NCI-H82 (cell line): ENCODE measurements around the gene CTNNA3.
A peak's percentile ranks its signal among the peaks of the same experiment; 100 is the strongest.

ENCODE experiments used
- DNase-seq: peaks from one replicate; lab custom pipeline; 2025; lab: John Stamatoyannopoulos, UW

Gene CTNNA3

DNA sequence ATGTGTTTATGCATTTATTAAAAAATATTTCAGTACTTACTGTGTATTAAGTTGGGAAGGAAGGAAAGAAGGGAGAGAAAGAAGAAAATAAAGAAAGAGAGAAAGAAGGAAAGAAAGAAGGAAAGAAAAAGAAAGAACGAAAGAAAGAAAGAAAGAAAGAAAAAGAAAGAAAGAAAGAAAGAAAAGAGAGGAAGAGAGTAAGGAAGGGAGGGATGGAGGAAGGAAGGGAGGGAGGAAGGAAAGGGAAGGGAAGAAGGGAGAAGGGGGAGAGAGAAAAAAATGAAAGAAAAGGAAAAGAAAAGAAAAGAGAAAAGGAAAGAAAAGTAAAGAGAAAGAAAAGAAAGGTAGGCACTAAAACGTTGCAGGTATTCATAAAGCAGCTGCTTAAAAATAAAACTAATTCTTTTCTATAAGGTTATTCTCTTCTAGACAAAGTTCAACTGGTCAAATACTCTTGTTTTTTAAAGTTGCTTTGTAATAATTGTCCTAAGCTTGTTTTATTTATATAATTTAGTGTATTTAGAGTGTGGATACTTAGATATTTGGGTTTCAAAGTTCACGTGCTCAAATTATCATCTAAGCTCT, 1473.4 kb downstream of the CTNNA3 start:
- DNase-seq, result no peak

DNA sequence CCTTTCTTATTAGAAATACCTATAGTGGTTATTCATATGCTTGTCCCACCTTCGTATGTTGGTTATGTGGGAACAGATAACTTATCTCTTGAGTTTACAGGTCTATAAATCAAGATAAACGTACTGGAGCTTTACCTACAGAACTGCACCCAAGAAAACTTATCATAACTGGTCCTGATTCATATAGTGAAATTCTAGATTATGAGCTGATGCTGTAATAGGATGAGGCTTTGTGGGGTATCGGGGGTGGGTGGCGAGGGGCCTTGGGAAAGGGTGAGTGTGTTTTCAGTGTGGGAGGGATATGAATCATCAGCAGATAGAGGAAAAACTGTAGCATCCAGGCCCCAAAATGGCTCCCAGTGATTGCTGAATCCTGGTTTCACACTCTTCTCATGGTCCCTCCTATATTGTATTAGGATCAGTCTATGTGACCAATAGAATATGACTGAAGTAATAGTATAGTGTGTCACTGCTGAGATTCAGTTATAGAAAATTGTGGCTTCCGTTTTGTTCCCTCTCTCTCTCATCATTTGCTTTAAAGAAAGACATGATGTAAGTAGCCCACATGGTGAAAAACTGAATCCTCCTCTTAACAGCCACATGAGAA, 1476.9 kb downstream of the CTNNA3 start:
- DNase-seq, result no peak

DNA sequence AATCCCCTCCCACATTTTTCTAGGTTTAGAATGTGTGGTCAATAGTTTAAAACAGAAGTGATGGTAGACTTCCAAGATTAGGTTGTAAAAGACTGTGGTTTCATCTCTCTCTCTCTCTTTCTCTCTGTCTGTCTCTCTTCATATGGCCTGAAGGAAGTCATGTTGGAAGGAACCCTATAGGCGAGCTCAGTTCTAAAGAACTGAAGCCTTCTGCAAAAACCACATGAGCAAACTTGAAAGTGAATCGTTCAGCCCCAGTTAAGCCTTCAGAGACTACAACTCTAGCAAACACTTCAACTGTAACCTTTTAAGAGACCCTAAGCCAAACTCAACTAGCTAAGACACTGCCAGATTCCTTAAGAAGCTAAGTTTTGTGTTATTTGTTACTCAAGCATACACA, 1477.7 kb downstream of the CTNNA3 start:
- DNase-seq, result no peak

DNA sequence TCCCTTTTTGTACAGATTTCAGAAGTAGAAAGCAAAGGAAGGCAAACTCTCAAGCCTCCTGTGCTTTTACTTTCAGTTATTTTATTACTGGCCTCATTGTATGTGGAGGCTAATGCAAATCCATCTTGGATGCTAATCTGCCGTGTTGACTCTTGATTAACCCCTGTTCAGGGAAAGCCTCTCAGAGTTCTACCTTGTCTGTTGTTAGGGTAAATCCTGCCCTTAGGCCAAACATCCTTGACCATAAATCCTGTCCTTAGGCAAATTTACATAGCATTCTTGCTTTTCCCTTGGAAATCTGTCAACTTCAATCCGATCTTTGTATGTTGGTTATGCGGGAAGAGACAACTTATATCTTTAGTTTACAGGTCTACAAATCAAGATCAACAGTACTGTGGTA, 1480.1 kb downstream of the CTNNA3 start:
- DNase-seq, result no peak

DNA sequence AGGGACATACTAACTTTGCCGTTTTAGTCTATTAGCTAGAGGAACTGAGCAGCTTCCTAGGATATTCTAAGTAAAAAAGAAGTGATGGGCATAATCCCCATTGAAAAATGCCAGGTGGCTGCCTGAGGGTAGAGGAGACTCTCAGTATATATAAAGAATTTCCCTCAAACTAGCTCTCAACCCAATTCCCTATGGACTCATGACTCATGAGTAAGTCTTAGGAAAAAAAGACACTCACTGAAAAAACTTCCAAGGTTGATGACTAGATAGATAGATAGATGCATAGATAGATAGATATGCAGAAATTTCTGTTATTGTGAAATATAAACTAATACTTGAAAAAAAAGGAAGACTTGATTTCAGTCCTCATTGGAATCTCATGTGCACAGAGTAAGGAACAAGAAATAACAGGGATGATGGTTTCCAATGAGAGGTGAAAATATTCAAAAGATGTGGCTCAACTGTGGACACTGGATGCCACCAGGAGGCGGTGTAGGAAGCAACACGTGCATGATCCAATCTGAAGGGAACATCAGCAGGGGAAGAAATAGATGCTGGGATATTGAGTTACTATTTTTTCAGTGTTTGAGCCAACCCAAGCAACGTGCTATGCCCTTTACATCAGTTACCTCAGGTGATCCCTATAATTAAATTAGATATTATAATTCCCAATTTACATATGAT, 1481.1 kb downstream of the CTNNA3 start:
- DNase-seq, result peak; percentile 23

DNA sequence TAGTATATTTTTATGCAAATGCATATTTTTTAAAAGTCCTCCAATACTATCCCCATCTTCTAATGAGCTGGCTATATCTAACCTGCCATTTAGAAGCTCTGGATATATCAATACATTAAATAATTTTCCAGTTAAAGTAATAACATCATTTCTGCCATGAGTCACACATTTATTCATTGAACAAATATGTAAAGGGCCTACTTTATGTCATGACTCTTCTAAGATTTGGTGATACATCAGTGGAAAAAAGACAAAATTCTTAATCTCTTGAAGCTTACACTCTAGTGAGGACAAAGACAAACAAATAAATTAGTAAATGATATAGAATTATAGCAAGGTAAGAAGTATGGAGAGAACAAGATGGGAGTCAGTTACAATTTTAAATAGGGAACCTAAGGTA, 1487.0 kb downstream of the CTNNA3 start:
- DNase-seq, result no peak

DNA sequence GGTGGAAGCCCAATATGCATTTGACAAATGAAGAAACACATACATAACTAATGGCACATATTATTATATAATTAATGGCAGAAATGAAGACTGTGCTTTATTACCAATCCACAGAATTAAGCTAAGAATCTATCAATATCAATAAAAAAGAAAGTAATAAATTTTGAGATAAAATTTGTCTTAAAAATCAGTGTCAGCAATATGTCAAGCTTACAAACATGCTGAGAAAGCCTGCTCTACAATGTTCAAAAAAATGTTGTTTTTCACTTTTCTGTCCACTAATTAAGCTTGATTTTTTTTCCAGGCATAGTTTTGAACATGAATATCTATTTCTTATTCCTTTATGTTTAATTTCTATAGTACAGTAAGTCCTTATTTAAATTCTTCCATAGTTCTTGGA, 1491.2 kb downstream of the CTNNA3 start:
- DNase-seq, result no peak

DNA sequence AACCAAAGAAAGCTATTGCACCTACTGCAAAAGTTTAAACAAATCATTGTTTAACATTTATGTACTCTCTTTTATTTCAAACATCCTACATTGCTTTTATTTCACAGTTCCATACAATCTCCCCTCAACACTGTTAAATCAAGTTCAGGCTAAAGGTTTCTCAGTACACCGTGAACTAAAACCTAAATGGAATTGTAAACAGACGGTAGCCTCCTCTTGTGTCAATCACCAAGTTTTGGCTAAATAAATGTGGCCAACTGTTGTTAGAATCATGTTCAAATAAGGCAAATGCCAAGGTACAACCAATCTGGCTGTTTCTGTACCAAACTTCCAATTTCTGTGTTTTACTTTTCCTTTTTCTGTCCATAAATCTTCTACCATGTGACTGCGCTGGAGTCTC, 1493.9 kb downstream of the CTNNA3 start:
- no peak for DNase-seq

DNA sequence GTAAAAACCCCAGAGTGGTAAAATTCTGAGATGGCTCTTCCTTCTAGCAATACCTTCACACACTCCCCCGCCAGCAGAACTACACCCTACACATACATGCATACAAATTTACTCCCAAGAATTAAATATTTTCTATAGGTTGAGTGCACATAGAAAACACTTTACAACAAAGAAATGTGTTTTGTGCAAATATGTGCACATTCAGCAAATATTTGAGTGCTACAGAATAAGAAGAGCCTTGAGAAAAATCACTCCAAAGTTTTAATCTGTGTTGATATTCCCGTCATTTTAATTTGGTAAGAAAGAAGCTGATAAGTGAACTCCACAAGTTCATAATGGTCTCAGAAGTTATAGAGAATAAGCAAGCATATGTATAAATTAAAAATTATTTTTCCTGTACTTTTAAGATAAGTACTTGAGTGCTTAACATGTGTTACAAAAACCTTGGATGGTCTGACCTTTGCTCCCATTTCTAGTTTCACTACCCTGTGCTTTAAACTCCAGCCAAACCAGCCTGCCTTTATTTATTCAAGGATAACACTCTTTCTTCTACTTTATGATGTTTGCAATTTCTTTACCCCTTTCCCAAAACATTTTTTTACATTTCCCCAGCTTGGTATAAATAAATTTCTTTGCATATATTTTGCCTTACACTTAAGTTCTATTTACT, 1503.7 kb downstream of the CTNNA3 start:
- no peak for DNase-seq

DNA sequence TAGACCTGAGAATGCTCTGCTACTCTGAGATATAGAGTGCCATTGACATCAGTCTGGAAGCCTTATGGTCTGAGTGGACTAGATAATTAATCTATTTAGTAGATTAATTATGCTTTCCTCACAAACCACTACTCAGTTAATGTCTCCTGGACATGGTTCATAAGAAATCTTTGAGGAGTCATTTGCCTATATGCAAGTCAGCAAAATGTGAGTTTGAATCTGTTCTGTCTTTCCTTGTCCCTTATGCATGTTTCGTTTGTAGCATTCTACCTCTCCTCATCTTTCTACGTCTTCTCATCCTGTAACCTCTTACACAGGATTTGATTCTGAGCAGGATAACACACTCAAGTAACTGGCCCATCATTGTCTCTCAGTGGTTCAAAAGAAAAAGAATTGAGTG, 1505.6 kb downstream of the CTNNA3 start:
- DNase-seq, result no peak

DNA sequence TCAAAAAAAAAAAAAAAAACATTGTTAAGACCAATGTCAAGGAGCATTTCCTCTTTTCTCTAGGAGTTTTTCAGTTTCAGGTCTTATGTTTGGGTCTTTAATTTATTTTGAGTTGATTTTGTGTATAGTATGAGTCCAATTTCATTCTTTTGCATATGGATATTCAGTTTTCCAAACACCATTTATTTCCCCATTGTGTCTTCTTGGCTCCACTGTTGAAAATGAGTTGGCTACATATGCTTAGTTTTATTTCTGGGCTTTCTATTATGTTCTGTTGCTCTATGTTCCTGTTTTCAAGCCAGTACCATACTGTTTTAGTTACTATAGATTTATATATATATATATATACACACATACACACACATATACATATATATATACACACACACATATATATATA, 1506.7 kb downstream of the CTNNA3 start:
- no peak for DNase-seq

DNA sequence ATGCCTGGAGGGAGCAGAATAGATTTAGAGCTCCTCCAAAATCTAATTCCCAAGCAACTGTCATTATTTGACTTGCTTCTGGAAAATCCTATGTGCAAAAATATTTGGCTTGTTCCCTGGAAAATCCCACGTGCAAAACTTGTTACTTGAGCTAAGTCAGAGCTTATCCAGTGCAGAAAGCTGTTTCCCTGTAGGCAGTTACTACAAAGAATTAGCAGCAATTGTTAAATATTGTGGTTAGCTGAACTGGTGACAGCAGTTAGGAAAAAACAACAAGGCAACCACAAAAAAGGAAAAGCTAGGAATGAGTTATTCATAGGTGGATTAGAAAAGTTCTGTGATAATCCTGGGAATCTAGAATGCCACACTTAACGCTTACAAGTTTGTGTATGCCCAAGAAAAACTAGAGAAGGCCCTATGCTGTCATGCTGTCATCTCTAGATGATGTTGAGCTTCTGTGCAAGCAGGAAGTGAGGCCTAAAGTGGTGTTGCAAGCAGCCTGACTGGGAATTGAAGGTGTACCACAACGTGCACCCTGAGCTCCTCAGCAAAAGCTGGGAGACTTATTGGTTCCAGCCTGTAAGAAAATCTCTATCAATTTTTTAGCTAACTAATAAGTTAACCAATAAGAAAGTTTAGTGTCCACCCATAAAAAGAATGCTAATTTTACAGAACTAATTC, 1508.8 kb downstream of the CTNNA3 start:
- DNase-seq, result no peak

DNA sequence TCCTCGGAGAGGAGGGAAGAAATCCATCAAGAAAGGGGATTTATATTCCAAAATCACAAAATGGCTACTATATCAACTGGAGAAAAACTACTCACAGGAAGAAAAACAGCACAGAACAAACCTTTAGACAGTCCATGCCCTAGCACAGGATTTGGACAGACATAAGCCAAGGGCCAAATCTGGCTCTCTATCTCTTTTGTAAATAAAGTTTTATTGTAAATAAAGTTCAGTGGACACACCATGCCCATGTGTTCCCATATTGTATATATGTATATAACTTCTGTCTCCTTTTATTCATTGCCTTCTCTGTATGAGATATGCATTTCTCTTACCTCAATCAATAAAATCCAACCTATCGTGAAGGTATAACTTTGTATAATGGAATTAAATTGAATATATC, 1513.0 kb downstream of the CTNNA3 start:
- DNase-seq, result no peak

DNA sequence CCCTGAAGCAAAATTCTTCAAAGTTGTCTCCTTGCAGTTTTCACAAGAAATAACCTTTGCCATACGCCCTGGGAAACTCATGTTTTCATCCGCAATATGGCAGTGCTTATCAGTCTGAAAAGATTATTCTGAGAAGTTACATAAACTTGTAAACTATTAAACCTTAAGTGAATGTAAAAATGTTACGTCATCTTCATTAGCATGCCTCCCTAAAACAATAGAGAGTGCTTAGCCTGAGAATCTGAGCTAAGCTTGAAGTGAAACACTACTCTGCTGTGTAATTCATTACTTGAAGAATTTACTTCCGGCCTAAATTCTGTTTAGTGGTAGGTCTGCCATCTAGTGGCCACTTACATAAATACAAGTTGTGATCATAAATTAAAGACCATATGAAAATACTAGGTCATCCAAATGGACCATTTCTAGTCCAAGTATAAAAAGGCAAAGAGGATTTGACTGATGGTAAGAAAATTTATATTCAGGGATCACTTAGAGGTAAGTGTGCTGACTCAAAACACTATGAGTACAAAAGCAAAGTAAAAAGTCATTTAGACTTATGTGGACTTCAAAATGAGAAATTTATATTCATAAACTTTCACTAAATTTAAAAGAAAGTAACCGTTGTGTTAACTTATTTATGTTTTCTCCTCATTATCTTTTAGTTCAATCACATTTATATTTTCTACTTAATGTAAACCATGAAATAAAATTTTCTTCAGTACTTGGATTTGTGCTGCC, 1515.2 kb downstream of the CTNNA3 start:
- peak; percentile 61 for DNase-seq

DNA sequence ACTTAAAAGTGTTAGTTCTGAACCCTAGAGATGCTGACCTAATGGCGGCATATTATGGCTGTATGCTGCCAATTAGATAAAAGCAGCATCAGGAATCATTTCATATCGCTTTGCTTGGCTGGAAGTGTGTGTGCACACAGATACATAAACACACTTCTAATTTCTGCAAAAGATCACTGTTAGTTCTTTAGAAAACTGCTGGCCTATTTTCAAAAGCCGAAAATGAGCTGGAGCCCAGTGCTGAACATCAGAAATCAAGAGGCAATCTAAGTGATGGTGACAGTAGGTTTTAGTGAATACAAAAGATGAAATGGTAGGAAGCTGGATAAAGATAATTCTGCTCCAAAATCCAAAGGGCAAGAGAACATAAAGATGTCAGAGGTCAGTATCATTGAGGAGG, 1516.0 kb downstream of the CTNNA3 start:
- DNase-seq, result no peak

DNA sequence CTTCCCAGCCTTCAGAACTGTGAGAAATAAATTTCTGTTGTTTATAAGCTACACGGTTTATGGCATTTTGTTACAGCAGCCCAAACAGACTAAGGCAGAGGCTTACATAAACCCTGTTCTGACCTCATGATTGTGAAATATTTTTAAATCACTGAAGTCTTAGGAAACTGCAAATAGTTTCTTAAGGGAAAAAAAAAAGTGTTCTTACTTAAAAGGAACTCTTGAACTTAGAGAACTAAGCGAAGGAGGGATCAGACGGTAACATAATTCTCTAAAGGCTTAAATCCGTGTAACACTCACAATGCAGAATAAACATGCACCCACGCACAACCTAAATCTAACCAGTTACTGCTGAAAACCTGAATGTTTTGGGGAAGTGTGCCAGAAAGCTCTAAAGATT, 1519.2 kb downstream of the CTNNA3 start:
- DNase-seq, result no peak

DNA sequence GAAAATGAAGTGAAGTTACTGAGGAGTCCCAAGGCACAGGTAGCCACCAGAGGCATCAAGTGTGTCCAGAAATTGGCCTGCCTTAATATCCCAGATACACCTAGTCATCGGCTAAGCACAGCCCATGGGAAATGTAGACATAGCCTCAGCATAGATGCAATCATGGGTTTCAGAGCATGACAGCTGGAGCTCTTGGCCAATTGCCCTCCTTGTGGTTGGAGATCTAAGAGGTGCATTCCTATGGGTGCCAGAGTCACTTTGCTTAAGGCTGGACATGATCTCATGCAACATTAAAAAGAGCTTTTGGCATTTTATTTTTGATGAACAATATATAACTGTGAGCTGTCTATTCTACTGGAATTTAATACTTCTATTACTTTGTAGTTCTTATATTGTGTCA, 1528.2 kb downstream of the CTNNA3 start:
- DNase-seq, result no peak

DNA sequence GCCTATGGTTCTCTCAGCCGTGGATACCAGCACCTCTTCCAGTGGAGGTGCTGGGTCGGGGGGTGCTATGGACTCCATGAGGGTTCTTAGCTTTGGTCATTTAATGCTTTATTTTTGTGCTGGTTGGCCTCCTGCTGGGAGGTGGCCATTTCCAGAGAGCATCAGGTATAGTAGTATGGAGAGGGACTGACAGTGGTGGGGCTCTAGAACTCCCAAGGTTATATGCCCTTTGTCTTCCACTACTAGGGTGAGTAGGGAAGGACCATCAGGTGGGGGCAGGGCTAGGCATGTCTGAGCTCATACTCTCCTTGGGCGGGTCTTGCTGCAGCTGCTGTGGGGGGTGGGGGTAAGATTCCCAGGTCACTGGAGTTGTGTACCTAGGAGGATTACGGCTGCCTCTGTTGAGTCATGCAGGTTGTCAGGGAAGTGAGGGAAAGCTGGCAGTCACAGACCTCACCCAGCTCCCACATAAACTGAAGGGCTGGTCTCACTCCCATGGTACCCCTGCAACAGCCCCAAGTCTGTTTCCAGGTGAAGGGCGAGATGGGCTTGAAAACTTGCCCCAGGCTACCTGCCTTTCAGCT, 1533.3 kb downstream of the CTNNA3 start:
- DNase-seq, result peak; percentile 16

DNA sequence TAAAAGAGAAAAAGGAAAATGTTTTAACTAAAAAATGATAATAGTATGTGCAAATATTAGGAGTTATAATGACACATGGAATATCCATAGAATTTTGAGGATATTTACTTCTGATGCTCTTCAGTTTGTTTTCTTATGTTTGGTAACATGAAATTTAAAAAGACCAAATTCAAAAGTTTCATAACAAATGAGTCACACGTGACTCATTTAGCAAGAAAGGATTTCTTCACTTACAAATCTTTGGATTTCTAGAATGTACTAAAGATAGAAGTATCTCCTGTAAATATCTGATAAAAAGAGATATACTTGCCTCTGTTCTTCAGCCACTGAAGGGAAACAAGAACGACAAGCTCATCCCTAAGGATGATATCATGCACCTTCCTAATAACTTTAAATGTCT, 1544.6 kb downstream of the CTNNA3 start:
- DNase-seq, result no peak

DNA sequence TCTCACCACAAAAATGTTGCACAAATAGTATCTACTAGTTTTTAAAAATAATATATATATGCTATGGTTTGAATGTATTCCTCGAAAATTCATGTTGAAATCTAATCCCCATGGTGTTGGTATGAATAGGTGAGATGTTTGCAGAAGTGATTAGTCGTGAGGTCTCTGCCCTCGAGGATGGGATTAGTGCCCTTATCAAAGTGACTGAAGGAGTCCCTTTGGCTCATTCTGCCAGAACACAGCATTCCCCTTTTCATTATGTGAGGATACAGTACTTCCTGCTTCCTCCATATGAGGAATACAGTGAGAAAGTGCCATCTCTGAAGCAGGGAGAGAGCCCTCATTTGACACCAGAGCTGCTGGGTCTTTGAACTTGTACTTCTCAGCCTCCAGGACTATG, 1547.7 kb downstream of the CTNNA3 start:
- DNase-seq, result peak; percentile 8

DNA sequence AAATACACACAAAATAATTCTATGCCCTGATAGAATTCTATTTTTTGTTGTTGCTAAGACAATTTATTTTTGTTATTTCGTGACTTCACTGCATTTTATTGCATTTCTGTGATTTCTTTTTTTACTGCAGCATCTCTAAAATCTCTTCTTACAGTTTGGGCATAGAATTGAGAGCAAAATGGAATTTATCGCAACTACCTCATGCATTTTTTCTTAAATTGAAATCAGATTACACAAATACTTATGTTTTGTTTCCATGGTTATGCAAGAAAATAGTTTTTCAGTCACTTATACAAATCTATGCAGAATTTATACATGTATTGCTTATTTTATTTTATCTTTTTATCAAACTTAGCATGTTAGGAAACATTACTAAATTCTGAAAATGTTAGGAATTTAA, 1552.0 kb downstream of the CTNNA3 start:
- no peak for DNase-seq

DNA sequence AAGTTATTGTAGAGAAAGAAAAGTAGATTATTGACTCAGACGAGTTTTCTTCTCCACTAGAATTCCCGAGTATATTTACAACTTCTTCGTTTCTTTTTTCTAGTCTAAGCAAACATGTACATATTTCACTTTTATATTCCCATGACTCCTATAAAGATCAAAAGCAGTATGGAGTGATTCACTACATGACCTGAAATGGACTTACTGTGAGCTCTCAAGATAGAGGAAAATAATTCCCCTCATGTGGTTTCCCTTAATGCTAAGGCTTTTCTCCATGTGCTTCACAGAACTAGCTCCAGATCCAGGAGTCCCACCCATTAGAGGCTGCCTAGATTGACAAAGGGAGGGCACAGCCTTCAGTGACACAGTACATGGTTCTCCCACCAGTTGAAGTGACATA, 1593.2 kb downstream of the CTNNA3 start:
- DNase-seq, result no peak
